GM12801 (cell line): ENCODE data around the gene GJA3.

Experiments used
- TF ChIP-seq, protein P1 (sequence below): IDR thresholded peaks from one replicate; pipeline ENCODE4 v1.5.1; 2011; ENCODE audit warnings: control low read depth; ENCODE audit not compliant: insufficient read length; ENCODE audit errors: extremely low read depth

GJA3 gene

DNA sequence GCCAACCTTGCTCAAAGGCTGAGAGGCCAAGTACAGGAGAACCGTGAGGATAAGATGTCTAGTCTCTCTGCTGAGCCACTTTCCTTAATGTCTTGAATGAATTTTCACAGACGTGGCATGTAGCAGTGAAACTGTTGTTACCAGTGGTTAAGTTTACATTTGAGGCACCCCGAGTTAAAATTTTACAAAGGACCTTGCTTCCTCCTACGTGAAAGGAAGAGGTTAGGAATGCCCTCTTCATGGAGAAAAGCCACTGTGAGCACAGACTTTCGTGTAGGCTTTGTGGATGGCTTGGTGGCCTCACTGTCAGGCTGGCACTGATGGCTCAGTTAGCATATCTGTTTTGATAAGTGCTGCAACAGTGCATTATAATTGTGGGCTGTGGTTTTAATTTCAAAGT lies 29.2 kb upstream of the GJA3 start:
- TF ChIP-seq, protein P1, sequence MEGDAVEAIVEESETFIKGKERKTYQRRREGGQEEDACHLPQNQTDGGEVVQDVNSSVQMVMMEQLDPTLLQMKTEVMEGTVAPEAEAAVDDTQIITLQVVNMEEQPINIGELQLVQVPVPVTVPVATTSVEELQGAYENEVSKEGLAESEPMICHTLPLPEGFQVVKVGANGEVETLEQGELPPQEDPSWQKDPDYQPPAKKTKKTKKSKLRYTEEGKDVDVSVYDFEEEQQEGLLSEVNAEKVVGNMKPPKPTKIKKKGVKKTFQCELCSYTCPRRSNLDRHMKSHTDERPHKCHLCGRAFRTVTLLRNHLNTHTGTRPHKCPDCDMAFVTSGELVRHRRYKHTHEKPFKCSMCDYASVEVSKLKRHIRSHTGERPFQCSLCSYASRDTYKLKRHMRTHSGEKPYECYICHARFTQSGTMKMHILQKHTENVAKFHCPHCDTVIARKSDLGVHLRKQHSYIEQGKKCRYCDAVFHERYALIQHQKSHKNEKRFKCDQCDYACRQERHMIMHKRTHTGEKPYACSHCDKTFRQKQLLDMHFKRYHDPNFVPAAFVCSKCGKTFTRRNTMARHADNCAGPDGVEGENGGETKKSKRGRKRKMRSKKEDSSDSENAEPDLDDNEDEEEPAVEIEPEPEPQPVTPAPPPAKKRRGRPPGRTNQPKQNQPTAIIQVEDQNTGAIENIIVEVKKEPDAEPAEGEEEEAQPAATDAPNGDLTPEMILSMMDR, result no peak

DNA sequence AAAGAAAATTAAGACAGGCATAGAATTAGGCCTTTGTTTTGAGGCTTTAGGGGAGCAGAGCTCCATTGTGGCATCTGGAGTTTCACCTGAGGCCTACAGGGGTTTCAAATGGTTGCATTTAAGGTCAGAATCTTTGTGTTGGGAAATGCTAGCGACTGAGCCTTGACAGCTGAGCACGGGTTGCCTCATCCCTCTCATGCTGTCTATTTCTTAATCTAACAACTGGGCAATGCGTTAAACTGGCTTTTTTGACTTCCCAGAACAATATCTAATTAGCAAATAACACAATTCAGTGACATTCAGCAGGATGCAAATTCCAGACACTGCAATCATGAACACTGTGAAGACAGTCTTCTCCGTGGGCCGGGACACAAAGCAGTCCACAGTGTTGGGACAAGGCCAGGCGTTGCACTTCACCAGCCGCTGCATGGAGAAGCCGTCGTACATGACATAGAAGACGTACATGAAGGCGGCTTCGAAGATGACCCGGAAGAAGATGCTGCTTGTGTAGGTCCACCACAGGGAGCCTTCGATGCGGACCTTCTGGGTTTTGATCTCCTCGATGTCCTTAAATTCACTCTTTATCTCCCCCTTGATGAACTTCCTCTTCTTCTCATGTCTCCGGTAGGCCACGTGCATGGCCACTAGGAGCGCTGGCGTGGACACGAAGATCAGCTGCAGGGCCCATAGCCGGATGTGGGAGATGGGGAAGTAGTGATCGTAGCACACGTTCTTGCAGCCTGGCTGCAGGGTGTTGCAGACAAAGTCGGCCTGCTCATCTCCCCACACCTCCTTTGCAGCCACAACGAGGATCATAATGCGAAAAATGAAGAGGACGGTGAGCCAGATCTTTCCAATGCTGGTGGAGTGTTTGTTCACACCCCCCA lies 28.1 kb upstream of the GJA3 start:
- TF ChIP-seq, protein P1, result no peak

DNA sequence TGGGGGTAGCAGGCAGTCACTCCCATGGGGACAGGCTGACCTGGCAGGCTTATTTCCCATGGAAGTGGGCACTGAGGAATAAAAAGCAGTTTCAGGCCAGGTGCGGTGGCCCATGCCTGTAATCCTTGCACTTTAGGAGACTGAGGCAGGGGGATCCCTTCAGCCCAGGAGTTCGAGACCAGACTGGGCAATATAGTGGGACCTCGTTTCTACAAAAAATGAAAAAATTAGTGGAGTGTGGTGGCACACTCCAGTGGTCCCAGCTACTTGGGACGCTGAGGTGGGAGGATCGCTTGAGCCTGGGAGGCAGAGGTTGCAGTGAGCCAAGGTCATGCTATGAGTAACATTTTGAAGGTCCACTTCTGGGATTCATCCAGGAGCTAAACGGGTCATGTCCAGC lies 25.9 kb upstream of the GJA3 start:
- TF ChIP-seq, protein P1, result no peak

DNA sequence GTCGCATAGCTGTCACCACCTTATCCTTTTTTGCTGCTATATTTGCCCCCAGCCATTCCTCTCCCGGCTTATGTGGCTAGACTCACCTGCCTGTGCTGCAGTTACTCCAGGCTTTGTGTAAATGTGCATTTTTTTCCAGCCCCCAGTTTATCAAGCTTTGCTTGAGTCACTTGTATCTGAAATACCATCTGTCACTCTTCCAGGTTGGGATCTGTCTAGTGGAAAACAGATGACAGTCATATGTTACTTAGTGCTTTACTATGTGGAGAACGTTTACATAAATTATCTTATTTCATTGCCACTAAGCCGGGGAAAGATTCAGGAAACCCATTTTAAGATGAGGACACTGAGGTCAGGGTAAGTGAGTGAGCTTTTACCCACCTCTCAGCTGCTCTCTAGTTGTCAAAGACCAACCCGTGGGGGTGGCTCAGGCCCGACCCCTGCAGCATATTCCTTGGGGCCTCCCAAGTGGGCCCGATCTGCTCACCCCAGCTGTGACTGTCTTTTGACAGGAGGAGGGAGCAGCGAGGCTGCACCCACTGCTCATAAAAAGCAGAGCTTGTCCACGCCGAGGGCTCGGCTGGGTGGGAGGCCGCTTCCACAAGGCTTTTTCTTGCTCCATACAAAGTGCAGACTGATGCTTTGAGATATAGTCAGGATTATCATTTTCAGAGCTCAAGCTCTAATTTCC lies 24.7 kb upstream of the GJA3 start:
- TF ChIP-seq, protein P1, result no peak

DNA sequence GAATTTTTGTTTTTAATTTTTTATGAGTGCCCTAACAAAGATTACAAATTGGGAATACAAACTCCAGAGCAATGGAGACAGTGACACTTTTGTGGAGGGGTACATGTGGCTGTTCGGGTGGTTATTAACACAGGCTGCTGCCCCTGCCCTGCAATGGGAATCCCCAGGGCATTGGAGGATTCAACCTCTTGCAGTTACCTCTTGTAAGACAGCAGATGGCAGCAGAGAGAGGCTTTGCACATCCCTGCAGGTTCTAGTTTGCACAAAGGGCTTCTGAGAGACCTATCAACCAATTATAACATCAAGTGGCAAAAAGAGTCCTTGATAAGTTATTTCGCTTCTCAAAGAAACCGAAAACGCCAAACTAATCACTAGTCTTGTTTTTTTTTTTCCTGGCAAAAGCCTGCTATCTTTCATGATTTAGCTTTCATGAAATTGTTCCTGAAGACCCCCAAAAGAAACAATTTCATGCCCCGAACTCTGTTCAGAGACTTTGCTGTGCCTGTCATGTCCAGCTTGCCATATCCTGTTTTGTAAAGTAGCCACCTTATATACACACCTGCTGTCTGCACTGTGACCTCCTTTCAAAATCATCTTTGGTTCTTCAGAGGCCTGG lies 21.5 kb upstream of the GJA3 start:
- TF ChIP-seq, protein P1, result peak; percentile 1

DNA sequence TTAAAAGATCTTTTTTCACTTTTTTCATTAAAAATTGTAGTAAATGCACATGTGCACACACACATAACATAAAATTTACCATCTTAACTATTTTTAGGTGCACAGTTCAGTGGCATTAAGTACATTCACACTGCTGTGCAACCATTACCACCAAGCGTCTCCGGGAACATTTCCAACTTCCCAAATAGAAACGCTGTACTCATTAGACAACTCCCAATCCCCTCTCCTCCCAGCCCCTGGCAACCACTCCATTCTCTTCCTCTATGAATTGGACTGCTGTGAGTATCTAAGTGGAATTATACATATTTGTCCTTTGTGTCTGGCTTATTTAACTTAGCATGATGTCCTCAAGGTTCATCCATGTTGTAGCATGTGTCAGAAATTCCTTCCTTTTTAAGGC lies 20.3 kb upstream of the GJA3 start:
- TF ChIP-seq, protein P1, result no peak

DNA sequence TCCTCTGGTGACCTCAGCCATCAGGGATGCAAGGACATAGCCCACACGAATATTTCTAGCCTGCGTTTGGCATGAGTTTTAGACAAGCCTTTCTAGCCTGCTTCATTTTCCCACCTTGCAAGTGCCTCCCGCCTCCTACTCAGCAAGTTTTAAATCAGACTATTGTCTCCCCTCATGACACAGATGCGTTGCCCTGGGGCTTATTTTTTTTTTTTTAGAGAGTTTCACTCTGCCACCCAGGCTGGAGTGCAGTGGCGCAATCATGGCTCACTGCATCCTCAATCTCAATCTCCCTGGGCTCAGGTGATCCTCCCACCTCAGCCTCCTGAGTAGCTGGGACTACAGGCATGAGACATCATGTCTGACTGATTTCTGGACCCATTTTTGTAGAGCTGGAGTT lies 17.3 kb upstream of the GJA3 start:
- TF ChIP-seq, protein P1, result no peak
